ENCODE results near the gene CAMK2D. TPM values are rescaled to one million over a fixed set of nuclear protein-coding genes. Genes with fewer than 3 reads are reported as not detected.

Gene CAMK2D
- total RNA-seq, 1 experiment from 2014 or later: 9.0 TPM

GRCh38 chr4:113756005-113756410 is 5.5 kb downstream of the CAMK2D start:
- no peak overlapping the region for H3K18ac ChIP-seq (ENCODE audit: insufficient read length, low read depth, low read length)
- TF ChIP-seq CTCF (conservative IDR thresholded peaks at IDR 0.05): no peak
- H3K4me1 ChIP-seq (ENCODE audit: insufficient read depth, low read length): no peaks in the 10 kb centered on the region
- H3K56ac ChIP-seq (ENCODE audit: insufficient read length, low read depth, low read length): no peak overlapping the region
- no peak overlapping the region; a peak in 1 of 7 replicates for H3K27ac Mint-ChIP-seq
- no peak for DNase-seq
- no peaks in the 10 kb centered on the region; a peak in 1 of 5 replicates for H3K9me3 Mint-ChIP-seq
- H3K9ac ChIP-seq (ENCODE audit: extremely low read depth, insufficient read length, low read length): no peak overlapping the region
- H3K79me1 ChIP-seq (ENCODE audit: insufficient read depth, low read depth, low read length, poor library complexity, severe bottlenecking): no peaks in the 10 kb centered on the region
- H3K4me3 Mint-ChIP-seq: no peak overlapping the region
- H3K23ac ChIP-seq (ENCODE audit: insufficient read length, low read depth, low read length): no peak overlapping the region
- H3K27ac ChIP-seq (ENCODE audit: insufficient read length, low read depth, low read length): no peak overlapping the region
- no peak overlapping the region for H3T11ph ChIP-seq (ENCODE audit: low read length)
- H4K20me1 ChIP-seq (ENCODE audit: control insufficient read depth, insufficient read depth, insufficient read length): no peaks in the 10 kb centered on the region
- no peaks in the 10 kb centered on the region for H3K9me3 ChIP-seq (ENCODE audit: control insufficient read depth, low read depth, low read length)
- H3K4me2 ChIP-seq (ENCODE audit: insufficient read depth, insufficient read length, low read length): no peak overlapping the region
- no peak overlapping the region for H2BK20ac ChIP-seq (ENCODE audit: low read depth, low read length, poor library complexity, severe bottlenecking)
- H3K27me3 ChIP-seq (ENCODE audit: insufficient read depth, low read length): peaks cover 8% of the 10 kb centered on the region; the same call in 1 of the 2 replicates
- H2AFZ ChIP-seq (ENCODE audit: low read length): no peak overlapping the region
- no peaks in the 10 kb centered on the region for H3K36me3 Mint-ChIP-seq (ENCODE audit: insufficient read depth in 1 of 3, low read depth in 3 of 3)
- H2BK15ac ChIP-seq (ENCODE audit: low read depth, low read length): no peak overlapping the region
- H4K91ac ChIP-seq (ENCODE audit: insufficient read length, low read depth, low read length): no peak overlapping the region
- no peak overlapping the region for H4K5ac ChIP-seq (ENCODE audit: insufficient read length, low read depth, low read length)
- peaks cover 11% of the 10 kb centered on the region for H3K23me2 ChIP-seq (ENCODE audit: insufficient read length, low read depth, low read length, poor library complexity, severe bottlenecking)
- peaks cover 30% of the 10 kb centered on the region in 2 experiments for H3K4me1 Mint-ChIP-seq
- H2AK5ac ChIP-seq (ENCODE audit: insufficient read length, low read length): no peak overlapping the region
- no peak overlapping the region for H4K8ac ChIP-seq (replicated peaks; ENCODE audit: insufficient read length, low read depth, low read length)
- no peak overlapping the region for H2BK12ac ChIP-seq (ENCODE audit: insufficient read length, low read depth, low read length)
- H3K79me2 ChIP-seq (ENCODE audit: insufficient read depth, low read length): no peaks in the 10 kb centered on the region
- no CpG with 5 or more reads among the region's 1 CpG for WGBS (ENCODE audit: extremely low coverage, insufficient read length, low lambda C conversion rate)
- H3K14ac ChIP-seq (ENCODE audit: insufficient read depth, low read length): no peak overlapping the region
- peaks cover 13% of the 10 kb centered on the region for H3K27me3 Mint-ChIP-seq (ENCODE audit: low read depth)
- H2BK120ac ChIP-seq (ENCODE audit: low read depth, low read length, poor library complexity, severe bottlenecking): no peak overlapping the region
- H3K4ac ChIP-seq (ENCODE audit: low read depth, low read length): no peak overlapping the region
- no peak overlapping the region for H2BK5ac ChIP-seq (ENCODE audit: insufficient read length, low read length)
